Measurements from ENCODE around the gene FOLR2.
"Not testable (repeated sequence)": the region's sequence is repeated elsewhere in the genome, so short reads cannot be mapped to it uniquely, and the experiment has no call there.

Gene FOLR2

GRCh38 chr11:72266960-72267359 lies 50.4 kb downstream of the FOLR2 start:
- not testable (repeated sequence) for FAIRE-seq; DNase-seq (ENCODE audit: low spot score)

GRCh38 chr11:72267956-72268617 lies 51.5 kb downstream of the FOLR2 start:
- FAIRE-seq: no peak
- DNase-seq (ENCODE audit: low spot score): no peak

Measured in urothelium cell line (cell line).